Activated T-helper 2 cell treated with anti-CD3 and anti-CD28 coated beads, Interferon-gamma antibody, Interleukin-2, Interleukin-4, amounts not matched to agents 10 μg/mL and 5 μg/mL and 100 μg/mL, durations not matched to agents 14 hours and 24 hours and 36 hours (primary cell): ENCODE measurements around the gene PDE6A. TPM values are rescaled to one million over a fixed set of nuclear protein-coding genes. Genes with fewer than 3 reads are reported as not detected.
"Not testable (repeated sequence)": the region's sequence is repeated elsewhere in the genome, so short reads cannot be mapped to it uniquely, and the experiment has no call there.

Experiments
- DNase-seq: peaks from one replicate; pipeline ENCODE4 v3.0.0; 2021; ENCODE audit warnings: low spot score
- H3K27ac Mint-ChIP-seq: one replicate; pipeline ENCODE4 v1.8.0; 2021; ENCODE audit warnings: mixed read lengths
- H3K27me3 Mint-ChIP-seq: one replicate; pipeline ENCODE4 v1.8.0; 2021; ENCODE audit warnings: low read depth, mixed read lengths
- H3K36me3 Mint-ChIP-seq: one replicate; pipeline ENCODE4 v1.8.0; 2021; ENCODE audit warnings: low read depth, mixed read lengths
- H3K4me1 Mint-ChIP-seq: one replicate; pipeline ENCODE4 v1.8.0; 2021; ENCODE audit warnings: low read depth, mixed read lengths
- H3K4me3 Mint-ChIP-seq: one replicate; pipeline ENCODE4 v1.8.0; 2021; ENCODE audit warnings: low read depth, mild to moderate bottlenecking, moderate library complexity, mixed read lengths
- H3K9me3 Mint-ChIP-seq: one replicate; pipeline ENCODE4 v1.8.0; 2021; ENCODE audit warnings: mixed read lengths
- intact Hi-C: fragments of 100-400 bp; cut with micrococcal nuclease; formaldehyde crosslinking; loops from one replicate; pipeline ENCODE4 v1.15.1; 2023
- total RNA-seq: library from RNA; stranded (reverse); gene quantifications from 2 replicates; pipeline ENCODE4 v1.2.3, GENCODE V29; 2022

The PDE6A gene
- total RNA-seq, 1 donor from 2014 or later: not detected

GRCh38 chr5:149894237-149894636 is 50.4 kb downstream of the PDE6A start:
- intact Hi-C loops: no loop called here
- Mint-ChIP-seq H3K27ac (no peak overlapping the region), H3K27me3 (peaks cover 11% of the 10 kb centered on the region), H3K9me3 (no peaks in the 10 kb centered on the region), H3K36me3 (no peaks in the 10 kb centered on the region), H3K4me3 (no peak overlapping the region), H3K4me1 (peaks cover 1% of the 10 kb centered on the region)
- no peak for DNase-seq

DNA sequence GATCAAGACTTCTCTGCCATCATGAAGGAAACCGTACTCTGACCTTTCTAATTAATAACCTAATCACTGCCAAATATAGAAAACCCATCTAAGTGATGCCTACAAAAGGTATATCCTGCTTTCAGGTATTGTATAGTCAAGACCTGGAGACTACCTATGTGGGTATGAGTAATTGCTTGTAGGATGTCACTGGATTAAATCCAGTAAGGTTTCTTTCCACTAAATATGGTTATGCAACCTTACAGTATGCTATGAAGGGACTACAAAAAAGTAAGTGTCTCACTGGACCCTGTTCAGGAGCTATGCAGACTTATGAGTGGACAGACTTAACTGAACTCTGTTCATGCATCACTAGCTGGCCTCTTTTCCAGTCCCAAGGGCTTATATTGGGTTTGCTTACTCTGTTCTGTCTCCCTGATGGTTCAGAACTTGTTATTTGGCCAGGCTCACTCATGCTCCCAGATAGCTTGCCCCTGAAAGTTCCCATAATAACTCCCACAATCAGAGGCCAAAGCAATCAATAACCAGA is 51.1 kb downstream of the PDE6A start:
- intact Hi-C loops: no loop called here
- no peak overlapping the region for H3K4me3 Mint-ChIP-seq
- H3K27ac Mint-ChIP-seq: no peak overlapping the region
- peaks cover 12% of the 10 kb centered on the region for H3K27me3 Mint-ChIP-seq
- no peak for DNase-seq
- peaks cover 1% of the 10 kb centered on the region for H3K4me1 Mint-ChIP-seq
- H3K36me3 Mint-ChIP-seq: no peaks in the 10 kb centered on the region
- no peaks in the 10 kb centered on the region for H3K9me3 Mint-ChIP-seq

DNA sequence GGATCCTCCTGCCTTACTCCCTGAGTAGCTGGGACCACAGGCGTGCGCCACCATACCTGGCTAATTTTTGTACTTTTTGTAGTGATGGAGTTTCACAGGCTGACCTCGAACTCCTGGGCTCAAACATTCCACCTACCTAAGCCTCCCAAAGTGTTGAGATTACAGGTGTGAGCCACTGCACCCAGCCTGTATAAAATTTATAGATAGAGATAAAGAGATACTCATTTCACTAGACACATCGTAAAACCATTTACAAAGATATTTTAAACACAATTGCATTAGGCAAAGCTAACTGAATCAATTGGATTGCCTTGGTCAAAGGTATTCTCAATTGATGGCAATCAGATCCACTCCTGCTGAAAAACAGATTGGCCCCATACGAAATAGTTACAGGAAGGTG is 52.0 kb downstream of the PDE6A start:
- intact Hi-C loops: no loop called here
- H3K27me3 Mint-ChIP-seq: peaks cover 13% of the 10 kb centered on the region
- peaks cover 1% of the 10 kb centered on the region for H3K4me1 Mint-ChIP-seq
- no peak overlapping the region for H3K4me3 Mint-ChIP-seq
- no peak overlapping the region for H3K27ac Mint-ChIP-seq
- DNase-seq: no peak
- H3K9me3 Mint-ChIP-seq: no peaks in the 10 kb centered on the region
- no peaks in the 10 kb centered on the region for H3K36me3 Mint-ChIP-seq

DNA sequence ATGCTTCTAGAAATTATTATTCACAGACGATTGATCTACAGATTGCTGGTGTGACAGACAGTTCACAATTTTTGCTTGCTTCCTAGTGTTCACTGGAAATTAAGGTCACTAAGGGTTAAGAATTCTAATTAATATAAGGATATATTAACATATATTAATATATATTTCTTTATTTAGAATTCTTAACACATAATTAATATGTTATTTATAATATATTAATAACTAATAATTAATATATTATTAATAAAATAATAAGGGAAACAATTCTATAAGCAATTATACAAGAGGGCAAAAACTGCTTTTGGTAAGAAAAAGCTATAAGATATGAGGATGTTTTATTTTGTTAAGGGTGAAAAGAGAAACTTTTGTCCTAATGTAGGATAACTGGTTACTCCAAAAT is 56.3 kb downstream of the PDE6A start:
- no peak overlapping the region for H3K4me3 Mint-ChIP-seq
- no peaks in the 10 kb centered on the region for H3K36me3 Mint-ChIP-seq
- H3K4me1 Mint-ChIP-seq: no peaks in the 10 kb centered on the region
- peaks cover 4% of the 10 kb centered on the region for H3K27me3 Mint-ChIP-seq
- no peak overlapping the region for H3K27ac Mint-ChIP-seq
- intact Hi-C loops: no loop called here
- DNase-seq: no peak
- no peaks in the 10 kb centered on the region for H3K9me3 Mint-ChIP-seq

GRCh38 chr5:149887622-149888183 is 56.9 kb downstream of the PDE6A start:
- Mint-ChIP-seq H3K27ac (no peak overlapping the region), H3K4me1 (no peaks in the 10 kb centered on the region), H3K27me3 (peaks cover 4% of the 10 kb centered on the region), H3K36me3 (no peaks in the 10 kb centered on the region), H3K9me3 (no peaks in the 10 kb centered on the region), H3K4me3 (no peak overlapping the region)
- no peak for DNase-seq
- intact Hi-C loops: no loop called here

- Mint-ChIP-seq H3K27ac (no peak overlapping the region), H3K4me1 (no peaks in the 10 kb centered on the region), H3K9me3 (no peaks in the 10 kb centered on the region), H3K4me3 (no peak overlapping the region), H3K27me3 (peaks cover 4% of the 10 kb centered on the region), H3K36me3 (no peaks in the 10 kb centered on the region)
- intact Hi-C loops: no loop called here
- no peak for DNase-seq
These were observed 57.7 kb downstream of the PDE6A start for GRCh38 chr5:149886692-149887470.

- intact Hi-C loops: no loop called here
- no peak overlapping the region for H3K4me3 Mint-ChIP-seq
- H3K9me3 Mint-ChIP-seq: no peaks in the 10 kb centered on the region
These were observed 58.5 kb downstream of the PDE6A start for GRCh38 chr5:149886060-149886459.

DNA sequence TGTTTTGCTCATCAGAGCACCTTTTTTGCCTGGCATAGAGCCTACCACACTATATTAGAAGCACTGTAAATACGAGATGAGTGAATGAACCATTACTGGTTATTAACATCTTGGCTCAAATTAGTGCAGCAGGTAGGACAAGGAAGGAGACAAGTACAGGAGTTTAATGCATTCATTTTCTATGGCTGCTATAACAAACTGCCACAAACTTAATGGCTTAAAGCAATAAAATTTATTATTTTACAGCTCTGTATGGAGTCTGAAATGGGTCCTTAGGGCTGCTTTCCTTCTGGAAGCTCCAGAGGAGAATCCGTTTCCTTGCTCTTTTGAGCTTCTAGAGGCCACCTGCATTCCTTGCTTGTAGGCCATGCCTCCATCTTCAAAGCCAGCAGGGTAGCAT is 59.1 kb downstream of the PDE6A start:
- Mint-ChIP-seq H3K36me3 (no peaks in the 10 kb centered on the region), H3K27me3 (peaks cover 3% of the 10 kb centered on the region), H3K4me3 (no peak overlapping the region), H3K27ac (no peak overlapping the region), H3K4me1 (no peaks in the 10 kb centered on the region), H3K9me3 (no peaks in the 10 kb centered on the region)
- intact Hi-C loops: no loop called here
- DNase-seq: no peak

More at GRCh38 chr5:149886060-149886459, 58.5 kb downstream of the PDE6A start:
- Mint-ChIP-seq H3K4me1 (no peaks in the 10 kb centered on the region), H3K27ac (no peak overlapping the region), H3K27me3 (peaks cover 4% of the 10 kb centered on the region), H3K36me3 (no peaks in the 10 kb centered on the region)
- no peak for DNase-seq

GRCh38 chr5:149883550-149883949 is 61.0 kb downstream of the PDE6A start:
- Mint-ChIP-seq H3K4me1 (no peaks in the 10 kb centered on the region), H3K4me3 (no peak overlapping the region), H3K9me3 (no peaks in the 10 kb centered on the region), H3K36me3 (no peaks in the 10 kb centered on the region), H3K27me3 (peaks cover 1% of the 10 kb centered on the region), H3K27ac (no peak overlapping the region)
- intact Hi-C loops: no loop called here
- no peak for DNase-seq

DNA sequence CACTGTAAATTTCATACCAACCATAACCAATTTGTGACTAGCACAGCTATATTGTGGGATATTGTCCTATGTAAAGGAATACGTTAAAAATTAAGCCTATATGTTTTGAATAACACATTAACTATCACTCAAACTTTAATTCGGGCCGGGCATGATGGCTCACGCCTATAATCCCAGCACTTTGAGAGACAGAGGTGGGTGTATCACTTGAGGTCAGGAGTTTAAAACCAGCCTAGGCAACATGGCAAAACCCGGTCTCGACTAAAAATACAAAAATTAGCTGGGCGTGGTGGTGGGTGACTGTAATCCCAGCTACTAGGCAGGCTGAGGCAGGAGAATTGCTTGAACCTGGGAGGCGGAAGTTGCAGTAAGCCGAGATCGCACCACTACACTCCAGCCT is 62.0 kb downstream of the PDE6A start:
- H3K27me3 Mint-ChIP-seq, H3K9me3 Mint-ChIP-seq, H3K4me3 Mint-ChIP-seq: not testable (repeated sequence)

DNA sequence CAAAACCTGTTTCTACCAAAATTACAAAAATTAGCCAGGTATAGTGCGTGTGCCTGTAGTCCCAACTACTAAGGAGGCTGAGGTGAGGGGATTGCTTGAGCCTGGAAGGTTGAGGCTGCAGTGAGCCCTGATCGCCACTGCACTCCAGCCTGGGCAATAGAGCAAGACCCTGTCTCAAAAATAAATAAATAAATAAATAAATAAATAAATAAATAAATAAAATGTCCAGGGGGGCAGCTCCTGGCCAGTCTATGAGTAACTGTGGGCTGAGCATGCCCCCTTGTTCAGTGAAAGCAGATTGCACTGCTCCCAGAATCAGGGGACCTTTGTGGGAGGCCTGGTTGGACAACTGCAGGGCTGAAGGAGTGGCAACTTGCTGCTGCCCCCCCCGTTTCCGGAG is 62.7 kb downstream of the PDE6A start:
- DNase-seq: no peak
- no peaks in the 10 kb centered on the region for H3K36me3 Mint-ChIP-seq
- H3K27ac Mint-ChIP-seq: no peak overlapping the region
- H3K4me1 Mint-ChIP-seq: no peaks in the 10 kb centered on the region
- no peaks in the 10 kb centered on the region for H3K9me3 Mint-ChIP-seq
- intact Hi-C loops: no loop called here
- H3K27me3 Mint-ChIP-seq: no peaks in the 10 kb centered on the region
- H3K4me3 Mint-ChIP-seq: no peak overlapping the region

More for the DNA sequence above, 62.0 kb downstream of the PDE6A start:
- H3K4me1 Mint-ChIP-seq, intact Hi-C loops, H3K27ac Mint-ChIP-seq, H3K36me3 Mint-ChIP-seq, DNase-seq: not testable (repeated sequence)

DNA sequence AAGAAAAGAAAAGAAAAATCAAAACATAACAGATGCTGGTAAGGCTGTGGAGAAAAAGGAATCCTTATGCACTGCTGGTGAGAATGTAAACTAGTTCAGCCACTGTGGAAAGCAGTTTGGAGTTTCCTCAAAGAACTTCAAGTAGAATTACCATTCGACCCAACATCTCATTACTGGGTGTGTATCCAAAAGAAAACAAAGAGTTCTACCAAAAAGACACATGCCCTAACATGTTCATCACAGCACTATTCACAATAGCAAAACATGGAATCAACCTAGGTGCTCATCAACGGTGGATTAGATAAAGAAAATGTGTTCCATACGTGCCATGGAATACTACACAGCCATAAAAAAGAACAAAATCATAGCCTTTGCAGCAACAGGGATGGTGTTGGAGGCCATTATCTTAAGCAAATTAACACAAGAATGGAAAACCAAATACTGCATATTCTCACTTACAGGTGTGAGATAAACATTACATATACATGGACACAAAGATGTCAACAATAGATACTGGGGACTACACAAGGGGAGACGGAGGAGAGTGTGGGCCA is 63.4 kb downstream of the PDE6A start:
- intact Hi-C loops: no loop called here
- Mint-ChIP-seq H3K27me3 (no peaks in the 10 kb centered on the region), H3K27ac (no peak overlapping the region), H3K4me1 (no peaks in the 10 kb centered on the region), H3K4me3 (no peak overlapping the region), H3K9me3 (no peaks in the 10 kb centered on the region), H3K36me3 (no peaks in the 10 kb centered on the region)
- no peak for DNase-seq

- H3K27me3 Mint-ChIP-seq, intact Hi-C loops, H3K27ac Mint-ChIP-seq, H3K4me3 Mint-ChIP-seq, DNase-seq, H3K4me1 Mint-ChIP-seq, H3K9me3 Mint-ChIP-seq, H3K36me3 Mint-ChIP-seq: not testable (repeated sequence)
These were observed 65.0 kb downstream of the PDE6A start for GRCh38 chr5:149879593-149879992.
